22Rv1 (cell line): Measurements from ENCODE around the gene RPTOR.

ENCODE experiments used
- CTCF ChIP-seq: fragments of 450-650 bp; IDR thresholded peaks from 2 replicates; pipeline ENCODE4 v1.5.1; 2017; ENCODE audit warnings: mild to moderate bottlenecking
- ZFX ChIP-seq: fragments of 450-650 bp; IDR thresholded peaks from 2 replicates; pipeline ENCODE4 v1.6.1; 2017; ENCODE audit warnings: antibody characterized with exemption, borderline replicate concordance

GRCh38 chr17:80871341-80871740, 326.7 kb downstream of the RPTOR start:
- TF ChIP-seq CTCF (no peak), ZFX (no peak)
